GM12865 (cell line): ENCODE data around the gene CERS6.

Source experiments
- DNase-seq: peaks from one replicate; pipeline ENCODE4 v3.0.0; 2010; ENCODE audit warnings: low read depth
- H3K4me3 ChIP-seq: 2 replicates; pipeline ENCODE4 v1.5.1; 2011; ENCODE audit warnings: mild to moderate bottlenecking, low read depth, low read length, control low read depth
- CTCF ChIP-seq: IDR thresholded peaks from 2 replicates; pipeline ENCODE4 v1.5.1; 2011; ENCODE audit warnings: low read length, control low read depth, low read depth, inconsistent platforms; ENCODE audit not compliant: insufficient read depth; ENCODE audit errors: missing control alignments

CERS6 gene

DNA sequence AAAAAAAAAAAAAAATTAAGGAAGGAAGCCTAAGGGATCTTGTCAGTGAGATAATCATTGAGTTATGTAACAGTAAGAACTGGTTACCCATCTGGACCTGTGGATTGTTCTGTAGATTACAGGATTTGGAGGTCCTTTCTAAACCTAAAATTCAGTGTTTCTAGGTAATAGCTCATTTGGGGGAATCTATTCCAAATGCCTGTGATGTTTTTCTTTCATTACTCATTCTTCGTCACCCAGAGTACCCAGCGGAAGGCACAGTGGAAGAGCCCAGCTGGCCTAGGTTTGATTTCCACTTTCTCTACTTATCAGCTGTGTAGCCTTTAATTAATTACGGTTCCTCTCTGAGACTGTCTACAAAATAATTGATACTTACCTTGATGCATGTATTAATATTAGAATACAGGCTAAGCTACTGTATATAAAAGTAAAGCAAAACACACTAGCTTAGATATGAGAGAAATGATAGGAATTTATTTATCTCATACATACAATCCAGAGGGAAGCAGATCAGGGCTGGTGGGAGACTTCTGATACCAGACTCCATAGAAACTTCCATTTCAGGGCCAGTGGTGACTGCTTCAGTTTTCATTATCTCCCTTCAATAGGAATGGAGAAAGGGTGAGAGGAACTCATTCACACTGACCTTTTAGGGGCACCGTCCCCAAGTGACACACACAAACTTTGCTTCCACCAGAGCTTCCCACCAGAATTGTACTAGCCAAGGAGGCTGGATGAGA is 230.6 kb downstream of the CERS6 start:
- TF ChIP-seq CTCF = no peak
- no peak for DNase-seq
- H3K4me3 ChIP-seq = no peak overlapping the region

DNA sequence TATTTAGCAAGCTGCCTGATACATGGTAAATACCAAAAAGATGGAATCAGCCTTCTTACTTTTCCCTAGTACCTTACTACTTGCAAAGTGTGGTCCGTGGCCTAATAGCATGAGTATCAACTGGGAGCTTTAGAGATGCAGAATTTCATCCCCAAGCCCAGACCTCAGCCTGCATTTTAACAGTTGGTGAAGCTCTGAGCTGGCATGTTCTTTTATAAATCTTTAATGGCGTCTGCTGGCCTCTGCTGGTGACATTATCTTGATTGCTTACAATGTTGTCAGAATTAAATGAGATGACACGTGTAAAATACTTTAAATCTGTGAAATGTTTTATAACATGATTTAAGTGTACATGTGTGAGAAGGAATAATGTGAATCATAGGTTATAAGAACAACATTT is 231.2 kb downstream of the CERS6 start:
- TF ChIP-seq CTCF = no peak
- peak; percentile 23 for DNase-seq
- no peak overlapping the region for H3K4me3 ChIP-seq

DNA sequence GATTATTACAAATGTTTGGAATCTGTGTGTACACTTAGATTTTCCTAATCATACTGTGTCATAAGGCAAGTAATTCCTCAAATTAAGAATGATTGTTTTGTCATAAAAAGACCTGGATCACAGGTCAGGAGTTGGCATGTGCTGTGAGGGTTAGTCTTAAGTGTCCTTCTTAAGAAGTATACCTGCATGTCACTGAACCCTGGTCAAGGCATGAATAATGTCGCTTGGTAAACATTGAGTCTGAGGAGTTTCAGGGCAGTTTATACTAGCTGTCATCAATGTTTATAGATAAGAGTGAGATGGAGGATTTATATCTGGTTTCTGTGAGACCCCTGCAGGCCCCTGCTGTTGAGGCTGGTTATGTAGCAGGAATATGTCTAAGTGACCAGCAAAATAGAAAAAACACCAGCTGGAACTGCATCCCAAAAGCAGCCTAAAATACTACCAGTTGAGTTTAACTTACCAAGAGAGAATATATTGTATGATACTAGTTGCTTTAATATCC is 234.4 kb downstream of the CERS6 start:
- no peak for TF ChIP-seq CTCF
- H3K4me3 ChIP-seq = no peak overlapping the region
- no peak for DNase-seq

DNA sequence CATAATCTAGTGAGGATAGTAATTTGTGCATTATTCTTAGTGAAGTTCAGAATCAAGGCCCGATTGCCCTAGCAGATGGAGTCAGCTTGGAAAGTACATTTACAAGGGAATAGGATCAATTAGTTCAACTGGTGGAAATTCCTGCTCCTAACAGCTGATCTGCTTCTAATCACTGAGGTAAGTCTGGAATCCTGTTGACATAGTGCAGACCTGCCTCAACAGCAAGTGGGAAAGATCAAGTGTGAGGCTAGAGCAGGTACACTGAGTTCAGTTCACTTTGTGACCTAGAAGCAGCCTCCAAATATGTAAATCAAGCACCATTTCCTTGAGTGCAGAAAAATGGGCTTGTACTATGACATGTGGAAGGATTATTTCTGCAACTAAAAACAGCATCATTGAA is 235.1 kb downstream of the CERS6 start:
- no peak overlapping the region for H3K4me3 ChIP-seq
- DNase-seq = no peak
- no peak for TF ChIP-seq CTCF

GRCh38 chr2:168692132-168692744 is 236.2 kb downstream of the CERS6 start:
- peak; percentile 15 for DNase-seq
- no peak for TF ChIP-seq CTCF
- no peak overlapping the region for H3K4me3 ChIP-seq

- TF ChIP-seq CTCF = no peak
- DNase-seq = no peak
- no peak overlapping the region for H3K4me3 ChIP-seq
These were observed 238.1 kb downstream of the CERS6 start for GRCh38 chr2:168694173-168694572.

GRCh38 chr2:168694866-168695265 is 238.8 kb downstream of the CERS6 start:
- no peak for TF ChIP-seq CTCF
- H3K4me3 ChIP-seq = no peak overlapping the region
- no peak for DNase-seq
